K562 (cell line): ENCODE data around the gene NRN1.

Experiments used
- CAMTA2 ChIP-seq: fragments of 250-450 bp; sonication (Bioruptor Pico); conservative IDR thresholded peaks from 2 replicates; pipeline ENCODE4 v1.5.1; 2022
- CEBPB ChIP-seq: fragments of 450-650 bp; IDR thresholded peaks from 2 replicates; pipeline ENCODE4 v1.6.1; 2016; ENCODE audit warnings: missing genetic modification characterization, missing compliant biosample characterization
- CTCF ChIP-seq, 3 experiments: IDR thresholded peaks in 2 of 3; conservative IDR thresholded peaks in 1 of 3; 2 replicates each; pipeline ENCODE4 v1.5.1; 2011 to 2012; ENCODE audit warnings: low read length in 3 of 3, mild to moderate bottlenecking in 3 of 3, control low read depth in 2 of 3, improper control_type of control experiment in 1 of 3, inconsistent platforms in 1 of 3, low read depth in 1 of 3, mixed read lengths in 1 of 3, moderate library complexity in 1 of 3; ENCODE audit not compliant: insufficient read depth in 2 of 3
- EZH2 ChIP-seq: IDR thresholded peaks from 2 replicates; pipeline ENCODE4 v1.6.1; 2012; ENCODE audit warnings: low read depth, mild to moderate bottlenecking, inconsistent platforms, low read length, borderline replicate concordance
- HDAC6 ChIP-seq: IDR thresholded peaks from 2 replicates; pipeline ENCODE4 v1.6.1; 2012; ENCODE audit warnings: low read depth, mild to moderate bottlenecking, control low read depth, inconsistent platforms, low read length, moderate library complexity
- JUND ChIP-seq, 2 experiments: IDR thresholded peaks; 2 replicates in 1 of 2; 3 replicates in 1 of 2; pipeline ENCODE4 v1.6.1; 2011; ENCODE audit warnings: borderline replicate concordance in 2 of 2, low read depth in 2 of 2, low read length in 2 of 2, improper control_type of control experiment in 1 of 2, missing biosample characterization in 1 of 2, missing genetic modification characterization in 1 of 2, missing genetic modification reagents in 1 of 2
- RAD21 ChIP-seq, 2 experiments: fragments of 250-450 bp in 1 of 2; fragments of 450-650 bp in 1 of 2; sonication (Bioruptor Pico) in 1 of 2; formaldehyde crosslinking in 1 of 2; IDR thresholded peaks in 1 of 2; conservative IDR thresholded peaks in 1 of 2; 2 replicates each; pipeline versions ENCODE4 v1.4.0 to v1.8.0; 2020 to 2022; ENCODE audit warnings: mild to moderate bottlenecking in 2 of 2, moderate library complexity in 1 of 2
- RFX5 ChIP-seq: IDR thresholded peaks from 2 replicates; pipeline ENCODE4 v1.6.1; 2011; ENCODE audit warnings: low read depth, mild to moderate bottlenecking, improper control_type of control experiment, low read length
- SMARCC2 ChIP-seq: fragments of 450-650 bp; IDR thresholded peaks from 2 replicates; pipeline ENCODE4 v1.6.1; 2017; ENCODE audit warnings: antibody characterized with exemption, moderate library complexity, mild to moderate bottlenecking, low read depth
- TF ChIP-seq, protein P1 (sequence below): sonication (generic); formaldehyde crosslinking; IDR thresholded peaks from 2 replicates; pipeline ENCODE4 v1.8.0; 2022; ENCODE audit warnings: missing genetic modification reagents, mild to moderate bottlenecking, borderline replicate concordance

- TF ChIP-seq CTCF (IDR thresholded peaks at IDR 0.05 in 2 of 3, conservative IDR thresholded peaks at IDR 0.05 in 1 of 3; ENCODE audit: insufficient read depth in 2 of 3, low read depth in 1 of 3, low read length in 3 of 3) (no peak), JUND (IDR thresholded peaks at IDR 0.05; ENCODE audit: borderline replicate concordance, low read depth, low read length) (no peak), JUND (tag; IDR thresholded peaks at IDR 0.05; ENCODE audit: borderline replicate concordance, low read depth, low read length) (no peak), CEBPB (tag) (no peak), HDAC6 (no peak), RAD21 (CRISPR knock-in tag; conservative IDR thresholded peaks at IDR 0.05 in 1 of 2, IDR thresholded peaks at IDR 0.05 in 1 of 2) (no peak), RFX5 (no peak), SMARCC2 (no peak), CAMTA2 (CRISPR knock-in tag) (no peak), EZH2 (no peak)
- TF ChIP-seq, protein P1, sequence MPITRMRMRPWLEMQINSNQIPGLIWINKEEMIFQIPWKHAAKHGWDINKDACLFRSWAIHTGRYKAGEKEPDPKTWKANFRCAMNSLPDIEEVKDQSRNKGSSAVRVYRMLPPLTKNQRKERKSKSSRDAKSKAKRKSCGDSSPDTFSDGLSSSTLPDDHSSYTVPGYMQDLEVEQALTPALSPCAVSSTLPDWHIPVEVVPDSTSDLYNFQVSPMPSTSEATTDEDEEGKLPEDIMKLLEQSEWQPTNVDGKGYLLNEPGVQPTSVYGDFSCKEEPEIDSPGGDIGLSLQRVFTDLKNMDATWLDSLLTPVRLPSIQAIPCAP, result no peak
Measured at GRCh38 chr6:6003621-6004366, 2.9 kb downstream of the NRN1 start.
